IMR-90 (cell line): ENCODE measurements around the gene TRA2A. TPM values are rescaled to one million over a fixed set of nuclear protein-coding genes. Genes with fewer than 3 reads are reported as not detected.

Source experiments
- ATAC-seq: fragments of 200-7000 bp; cut with Tn5 transposase; 2 replicates; pipeline ENCODE4 v1.9.1; 2020; ENCODE audit warnings: low read depth, mild to moderate bottlenecking, moderate library complexity
- BruUV-seq: library from RNA; stranded (reverse); fragments of 400-500 nt; replicated peaks from 2 replicates; lab custom pipeline; 2021; lab: Mats Ljungman, UMichigan
- CTCF ChIA-PET: fragments of 300-600 bp; formaldehyde crosslinking; extraction: SDS; loops from one replicate; lab custom pipeline; 2021; ENCODE audit warnings: antibody characterized with exemption; lab: Yijun Ruan, JAX
- POLR2A ChIA-PET: fragments of 300-600 bp; sonication (Branson Sonifier 250); formaldehyde crosslinking; loops from one replicate; lab custom pipeline; 2022; ENCODE audit warnings: antibody characterized with exemption; ENCODE audit not compliant: unreplicated experiment; lab: Charles Lee
- DNase-seq: peaks from one replicate; pipeline ENCODE4 v3.0.0; 2013
- H2AFZ ChIP-seq: replicated peaks from 2 replicates; pipeline ENCODE3; 2013; ENCODE audit warnings: low read length, mild to moderate bottlenecking; ENCODE audit not compliant: poor library complexity
- H2AK5ac ChIP-seq: 2 replicates; pipeline ENCODE4 v1.6.1; 2013; ENCODE audit warnings: low read depth, low read length, inconsistent platforms
- H2AK9ac ChIP-seq: replicated peaks from 2 replicates; pipeline ENCODE3; 2013; ENCODE audit warnings: mild to moderate bottlenecking, low read depth, low read length, moderate library complexity; ENCODE audit not compliant: poor library complexity
- H2BK120ac ChIP-seq: 2 replicates; pipeline ENCODE4 v1.6.1; 2013; ENCODE audit warnings: low read depth, low read length, inconsistent platforms
- H2BK15ac ChIP-seq: 3 replicates; pipeline ENCODE4 v1.6.1; 2013; ENCODE audit warnings: low read depth, low read length, inconsistent platforms
- H2BK20ac ChIP-seq: 2 replicates; pipeline ENCODE4 v1.6.1; 2013; ENCODE audit warnings: low read depth, mild to moderate bottlenecking, inconsistent platforms, low read length, moderate library complexity
- H2BK5ac ChIP-seq: 2 replicates; pipeline ENCODE4 v1.6.1; 2013; ENCODE audit warnings: mild to moderate bottlenecking, low read depth, low read length, inconsistent platforms; ENCODE audit not compliant: poor library complexity, severe bottlenecking
- H3K14ac ChIP-seq: replicated peaks from 2 replicates; pipeline ENCODE4 v1.6.1; 2013; ENCODE audit warnings: low read depth, low read length, inconsistent platforms
- H3K18ac ChIP-seq: 2 replicates; pipeline ENCODE4 v1.6.1; 2013; ENCODE audit warnings: low read depth, low read length, control low read depth
- H3K23ac ChIP-seq: 2 replicates; pipeline ENCODE4 v1.6.1; 2013; ENCODE audit warnings: low read depth, low read length, inconsistent platforms
- H3K27ac ChIP-seq: 2 replicates; pipeline ENCODE4 v1.5.1; 2013; ENCODE audit warnings: mild to moderate bottlenecking, control low read depth, low read length; ENCODE audit not compliant: insufficient read depth
- H3K27me3 ChIP-seq: 2 replicates; pipeline ENCODE4 v1.6.1; 2013; ENCODE audit warnings: low read length; ENCODE audit not compliant: control insufficient read depth, insufficient read depth
- H3K36me3 ChIP-seq: 2 replicates; pipeline ENCODE4 v1.6.1; 2013; ENCODE audit warnings: low read length, mixed read lengths; ENCODE audit not compliant: control insufficient read depth, insufficient read depth
- H3K4ac ChIP-seq: 2 replicates; pipeline ENCODE4 v1.6.1; 2013; ENCODE audit warnings: low read depth, low read length, inconsistent platforms
- H3K4me1 ChIP-seq: 2 replicates; pipeline ENCODE4 v1.6.1; 2013; ENCODE audit warnings: low read length, mixed read lengths; ENCODE audit not compliant: control insufficient read depth, insufficient read depth
- H3K4me2 ChIP-seq: 2 replicates; pipeline ENCODE4 v1.6.1; 2013; ENCODE audit warnings: low read depth, mild to moderate bottlenecking, control low read depth, low read length, moderate library complexity
- H3K4me3 ChIP-seq: 2 replicates; pipeline ENCODE4 v1.5.1; 2013; ENCODE audit warnings: low read depth, mild to moderate bottlenecking, control low read depth, low read length, moderate library complexity; ENCODE audit not compliant: insufficient read depth
- H3K56ac ChIP-seq: 2 replicates; pipeline ENCODE4 v1.6.1; 2013; ENCODE audit warnings: low read length, inconsistent platforms; ENCODE audit not compliant: insufficient read depth; ENCODE audit errors: extremely low read depth
- H3K79me1 ChIP-seq, 2 experiments: 2 replicates each; pipeline ENCODE4 v1.6.1; 2013; ENCODE audit warnings: low read length in 2 of 2, inconsistent platforms in 1 of 2, low read depth in 1 of 2
- H3K9ac ChIP-seq: 2 replicates; pipeline ENCODE4 v1.6.1; 2013; ENCODE audit warnings: low read depth, low read length, control low read depth
- H3K9me1 ChIP-seq: 2 replicates; pipeline ENCODE4 v1.6.1; 2013; ENCODE audit warnings: low read length, inconsistent platforms; ENCODE audit not compliant: insufficient read depth
- H3K9me3 ChIP-seq: 2 replicates; pipeline ENCODE4 v1.6.1; 2013; ENCODE audit warnings: low read length; ENCODE audit not compliant: control insufficient read depth, insufficient read depth
- H4K20me1 ChIP-seq: 2 replicates; pipeline ENCODE4 v1.6.1; 2013; ENCODE audit warnings: low read length, inconsistent platforms; ENCODE audit not compliant: insufficient read depth
- H4K5ac ChIP-seq: 2 replicates; pipeline ENCODE4 v1.6.1; 2013; ENCODE audit warnings: mild to moderate bottlenecking, low read depth, low read length, control low read depth
- H4K8ac ChIP-seq, 2 experiments: 2 replicates each; pipeline ENCODE4 v1.6.1; 2013; ENCODE audit warnings: low read depth in 2 of 2, low read length in 2 of 2, control low read depth in 1 of 2, inconsistent platforms in 1 of 2
- H4K91ac ChIP-seq: 2 replicates; pipeline ENCODE4 v1.6.1; 2013; ENCODE audit warnings: low read depth, low read length, inconsistent platforms; ENCODE audit not compliant: insufficient read depth
- BHLHE40 ChIP-seq: fragments of 150-350 bp; IDR thresholded peaks from 2 replicates; pipeline ENCODE4 v1.6.1; 2016; ENCODE audit warnings: mild to moderate bottlenecking, low read depth, low read length
- CEBPB ChIP-seq: IDR thresholded peaks from 2 replicates; pipeline ENCODE4 v1.6.1; 2012; ENCODE audit warnings: low read depth, low read length, improper control_type of control experiment
- CHD1 ChIP-seq: IDR thresholded peaks from 2 replicates; pipeline ENCODE4 v1.6.1; 2012; ENCODE audit warnings: low read depth, low read length, improper control_type of control experiment
- CTCF ChIP-seq: conservative IDR thresholded peaks from 2 replicates; pipeline ENCODE4 v1.5.1; 2012; ENCODE audit warnings: mild to moderate bottlenecking, low read depth, low read length, improper control_type of control experiment
- ELK1 ChIP-seq: fragments of 150-350 bp; IDR thresholded peaks from 2 replicates; pipeline ENCODE4 v1.6.1; 2016; ENCODE audit warnings: low read depth, mild to moderate bottlenecking, low read length, moderate library complexity, borderline replicate concordance
- FOS ChIP-seq: fragments of 150-350 bp; IDR thresholded peaks from 2 replicates; pipeline ENCODE4 v1.6.1; 2016; ENCODE audit warnings: low read depth, low read length
- MAFK ChIP-seq: IDR thresholded peaks from 2 replicates; pipeline ENCODE4 v1.6.1; 2012; ENCODE audit warnings: low read depth, low read length, improper control_type of control experiment
- MXI1 ChIP-seq: IDR thresholded peaks from 2 replicates; pipeline ENCODE4 v1.6.1; 2012; ENCODE audit warnings: low read depth, mild to moderate bottlenecking, low read length, moderate library complexity, borderline replicate concordance
- NFE2L2 ChIP-seq: fragments of 150-350 bp; IDR thresholded peaks from 2 replicates; pipeline ENCODE4 v1.6.1; 2016; ENCODE audit warnings: low read depth, mild to moderate bottlenecking, low read length
- WGBS, 2 experiments: methylation state at CpG; one replicate each; pipeline versions ENCODE4 v1.1.5 to v1.1.7; 2013; ENCODE audit warnings: missing lambda C conversion rate in 2 of 2; ENCODE audit not compliant: insufficient read length in 1 of 2; ENCODE audit errors: extremely low coverage in 2 of 2; 5-methylcytosine and 5-hydroxymethylcytosine counted together
- dilution Hi-C: fragments of 300-500 bp; cut with HindIII; formaldehyde crosslinking; loops from one replicate; pipeline ENCODE4 v1.14.3; 2018; ENCODE audit warnings: low sequenced_read_pairs; ENCODE audit not compliant: unreplicated experiment
- in situ Hi-C: fragments of 300-500 bp; cut with MboI; formaldehyde crosslinking; loops from 3 replicates; pipeline ENCODE4 v1.14.3; 2019; ENCODE audit warnings: low sequenced_read_pairs, inconsistent platforms, mixed read lengths
- intact Hi-C: fragments of 100-400 bp; cut with micrococcal nuclease; formaldehyde crosslinking; loops from 2 replicates; pipeline ENCODE4 v1.10.0; 2022
- polyA plus RNA-seq, 3 experiments: library from polyadenylated mRNA; depleted of rRNA; stranded (reverse); fragments of >200 nt; gene quantifications; 2 replicates each; pipeline ENCODE4 v1.2.3, GENCODE V29; 2012; ENCODE audit warnings: low replicate concordance in 1 of 3
- total RNA-seq: library from RNA; depleted of rRNA; stranded (reverse); fragments of >200 nt; gene quantifications from 2 replicates; pipeline ENCODE4 v1.2.3, GENCODE V29; 2012
- TF ChIP-seq, protein P1 (sequence below): fragments of 150-350 bp; IDR thresholded peaks from 2 replicates; pipeline ENCODE4 v1.6.1; 2017; ENCODE audit warnings: mild to moderate bottlenecking, antibody characterized with exemption, low read length, low read depth

TRA2A gene
- total and polyA plus RNA-seq, 2 of the 4 experiments (the other 2 are of a cell fraction), result 44.3 to 77.3 TPM

GRCh38 chr7:23542752-23543151 is 11.0 kb upstream of the TRA2A start:
- no peaks in the 10 kb centered on the region for H3K9me1 ChIP-seq
- DNase-seq (no peak), ATAC-seq (no peak)
- BruUV-seq, result no TSS peak
- no peak overlapping the region for H4K5ac ChIP-seq
- ChIA-PET POLR2A (no interaction called here), CTCF (interaction anchor here (0.8 kb wide), 1 partner anchor 270 kb away, joined by 4 read pairs; no protein-coding TSS in a partner anchor)
- no peak overlapping the region for H3K4me3 ChIP-seq
- no peak overlapping the region for H3K18ac ChIP-seq
- no peak overlapping the region for H4K8ac ChIP-seq
- no peak overlapping the region for H2AFZ ChIP-seq
- H3K56ac ChIP-seq, result no peak overlapping the region
- no peaks in the 10 kb centered on the region for H4K20me1 ChIP-seq
- TF ChIP-seq ELK1, result no peak
- TF ChIP-seq CHD1, result no peak
- TF ChIP-seq MAFK, result no peak
- no peak for TF ChIP-seq BHLHE40
- TF ChIP-seq, protein P1, sequence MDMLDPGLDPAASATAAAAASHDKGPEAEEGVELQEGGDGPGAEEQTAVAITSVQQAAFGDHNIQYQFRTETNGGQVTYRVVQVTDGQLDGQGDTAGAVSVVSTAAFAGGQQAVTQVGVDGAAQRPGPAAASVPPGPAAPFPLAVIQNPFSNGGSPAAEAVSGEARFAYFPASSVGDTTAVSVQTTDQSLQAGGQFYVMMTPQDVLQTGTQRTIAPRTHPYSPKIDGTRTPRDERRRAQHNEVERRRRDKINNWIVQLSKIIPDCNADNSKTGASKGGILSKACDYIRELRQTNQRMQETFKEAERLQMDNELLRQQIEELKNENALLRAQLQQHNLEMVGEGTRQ, result no peak
- TF ChIP-seq FOS, result no peak
- no peak for TF ChIP-seq NFE2L2
- no peak for TF ChIP-seq CEBPB
- no peak for TF ChIP-seq MXI1
- no peak for TF ChIP-seq CTCF
- no peaks in the 10 kb centered on the region; the same call in 1 of the 2 replicates for H3K9me3 ChIP-seq
- no peaks in the 10 kb centered on the region for H3K36me3 ChIP-seq
- no peak overlapping the region for H2BK20ac ChIP-seq
- no peak overlapping the region for H2BK120ac ChIP-seq
- H2BK5ac ChIP-seq, result no peak overlapping the region
- no peaks in the 10 kb centered on the region for H3K4me1 ChIP-seq
- H3K23ac ChIP-seq, result no peak overlapping the region
- no peak overlapping the region for H3K27ac ChIP-seq
- no peak overlapping the region for H3K9ac ChIP-seq
- no peak overlapping the region for H2BK15ac ChIP-seq
- no peaks in the 10 kb centered on the region for H3K27me3 ChIP-seq
- intact Hi-C loops (no loop called here), dilution Hi-C loops (no loop called here), in situ Hi-C loops (loop anchor here (25.0 kb wide), 1 partner anchor 1570 kb away; no protein-coding TSS in a partner anchor)
- H3K14ac ChIP-seq, result no peak overlapping the region
- H3K79me1 ChIP-seq, result no peaks in the 10 kb centered on the region
- H3K4ac ChIP-seq, result no peak overlapping the region
- no peak overlapping the region for H3K4me2 ChIP-seq
- no peak overlapping the region for H4K91ac ChIP-seq
- H2AK5ac ChIP-seq, result no peak overlapping the region
- no CpG with 5 or more reads among the region's 3 CpGs for WGBS, 2 experiments
- H2AK9ac ChIP-seq, result no peak overlapping the region
